Upper lobe of left lung (tissue), 4 donors: ENCODE measurements around the gene RIOX2.

Source experiments
- EP300 ChIP-seq, 4 donors: sonication (generic); formaldehyde crosslinking; IDR thresholded peaks; one replicate each; pipeline ENCODE4 v1.5.1; 2017; ENCODE audit warnings: antibody characterized with exemption in 4 of 4, control low read depth in 2 of 4
- POLR2A ChIP-seq, 4 donors: fragments of 450-650 bp; IDR thresholded peaks; one replicate each; pipeline ENCODE4 v1.5.1; 2016 to 2017; ENCODE audit warnings: antibody characterized with exemption in 4 of 4, mild to moderate bottlenecking in 2 of 4
- POLR2AphosphoS5 ChIP-seq, 2 donors: sonication (generic); formaldehyde crosslinking; IDR thresholded peaks; one replicate each; pipeline ENCODE4 v1.5.1; 2017; ENCODE audit warnings: antibody characterized with exemption in 2 of 2
- TF ChIP-seq, protein P1 (sequence below), 6 experiments: fragments of 450-650 bp in 4 of 6; fragments of 200-600 bp in 2 of 6; sonication (generic) in 2 of 6; IDR thresholded peaks; one replicate each; pipeline ENCODE4 v1.5.1; 2016 to 2019; ENCODE audit warnings: antibody characterized with exemption in 6 of 6

GRCh38 chr3:97958396-97958795 lies 13.8 kb downstream of the RIOX2 start:
- TF ChIP-seq POLR2AphosphoS5 (IDR thresholded peaks at IDR 0.05) (no peak), POLR2A (IDR thresholded peaks at IDR 0.05) (no peak), EP300 (IDR thresholded peaks at IDR 0.05) (no peak)
- TF ChIP-seq, protein P1, sequence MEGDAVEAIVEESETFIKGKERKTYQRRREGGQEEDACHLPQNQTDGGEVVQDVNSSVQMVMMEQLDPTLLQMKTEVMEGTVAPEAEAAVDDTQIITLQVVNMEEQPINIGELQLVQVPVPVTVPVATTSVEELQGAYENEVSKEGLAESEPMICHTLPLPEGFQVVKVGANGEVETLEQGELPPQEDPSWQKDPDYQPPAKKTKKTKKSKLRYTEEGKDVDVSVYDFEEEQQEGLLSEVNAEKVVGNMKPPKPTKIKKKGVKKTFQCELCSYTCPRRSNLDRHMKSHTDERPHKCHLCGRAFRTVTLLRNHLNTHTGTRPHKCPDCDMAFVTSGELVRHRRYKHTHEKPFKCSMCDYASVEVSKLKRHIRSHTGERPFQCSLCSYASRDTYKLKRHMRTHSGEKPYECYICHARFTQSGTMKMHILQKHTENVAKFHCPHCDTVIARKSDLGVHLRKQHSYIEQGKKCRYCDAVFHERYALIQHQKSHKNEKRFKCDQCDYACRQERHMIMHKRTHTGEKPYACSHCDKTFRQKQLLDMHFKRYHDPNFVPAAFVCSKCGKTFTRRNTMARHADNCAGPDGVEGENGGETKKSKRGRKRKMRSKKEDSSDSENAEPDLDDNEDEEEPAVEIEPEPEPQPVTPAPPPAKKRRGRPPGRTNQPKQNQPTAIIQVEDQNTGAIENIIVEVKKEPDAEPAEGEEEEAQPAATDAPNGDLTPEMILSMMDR (IDR thresholded peaks at IDR 0.05), result no peak
